Renal cortex interstitium (tissue), 11 donors: ENCODE measurements around the gene SH3BP4. TPM values are rescaled to one million over a fixed set of nuclear protein-coding genes. Genes with fewer than 3 reads are reported as not detected.

Source experiments
- DNase-seq, 11 donors: peaks; one replicate each; pipeline ENCODE4 v3.0.0-alpha.2; 2013; ENCODE audit warnings: low read depth in 9 of 11, low spot score in 4 of 11; ENCODE audit errors: extremely low read depth in 1 of 11
- polyA plus RNA-seq, 3 donors: library from polyadenylated mRNA; unstranded; fragments of 120-200 nt; gene quantifications; one replicate each; pipeline ENCODE4 v1.2.1, GENCODE V29; 2013; ENCODE audit not compliant: insufficient read length in 3 of 3

The SH3BP4 gene
- polyA plus RNA-seq, 3 donors: 37.9 to 42.2 (median 38.1) TPM

DNA sequence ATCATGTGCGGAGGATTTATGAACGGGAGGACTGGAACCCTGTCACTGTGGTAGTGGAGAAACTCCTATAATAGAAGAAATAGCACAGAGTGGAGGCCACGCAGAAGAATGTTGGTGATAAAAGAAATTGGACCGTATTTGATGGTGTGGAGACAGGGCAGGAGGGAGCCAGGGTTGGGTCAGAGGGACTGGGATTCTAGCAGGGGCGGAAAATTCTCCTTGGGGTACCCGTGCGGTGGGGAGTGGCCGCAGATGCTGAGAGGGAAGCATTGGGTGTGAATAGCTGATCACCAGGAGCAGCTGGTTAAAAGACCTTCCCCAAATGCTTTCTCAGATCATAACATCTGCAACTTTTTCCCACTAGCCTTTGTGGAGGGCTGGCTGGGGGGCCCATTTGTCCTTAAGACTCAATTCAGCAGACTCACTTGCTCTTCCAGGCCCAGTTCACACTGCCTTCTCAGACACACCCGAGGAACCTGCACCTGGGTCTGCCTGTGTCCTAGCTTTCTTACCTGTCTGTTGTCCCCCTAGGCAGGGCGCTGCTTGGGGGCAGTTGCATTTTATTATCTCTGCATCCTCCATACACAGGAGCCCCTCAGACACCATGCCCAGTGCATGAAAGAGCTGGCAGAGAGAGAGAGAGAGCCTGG lies 7.1 kb downstream of the SH3BP4 start:
- no peak for DNase-seq

DNA sequence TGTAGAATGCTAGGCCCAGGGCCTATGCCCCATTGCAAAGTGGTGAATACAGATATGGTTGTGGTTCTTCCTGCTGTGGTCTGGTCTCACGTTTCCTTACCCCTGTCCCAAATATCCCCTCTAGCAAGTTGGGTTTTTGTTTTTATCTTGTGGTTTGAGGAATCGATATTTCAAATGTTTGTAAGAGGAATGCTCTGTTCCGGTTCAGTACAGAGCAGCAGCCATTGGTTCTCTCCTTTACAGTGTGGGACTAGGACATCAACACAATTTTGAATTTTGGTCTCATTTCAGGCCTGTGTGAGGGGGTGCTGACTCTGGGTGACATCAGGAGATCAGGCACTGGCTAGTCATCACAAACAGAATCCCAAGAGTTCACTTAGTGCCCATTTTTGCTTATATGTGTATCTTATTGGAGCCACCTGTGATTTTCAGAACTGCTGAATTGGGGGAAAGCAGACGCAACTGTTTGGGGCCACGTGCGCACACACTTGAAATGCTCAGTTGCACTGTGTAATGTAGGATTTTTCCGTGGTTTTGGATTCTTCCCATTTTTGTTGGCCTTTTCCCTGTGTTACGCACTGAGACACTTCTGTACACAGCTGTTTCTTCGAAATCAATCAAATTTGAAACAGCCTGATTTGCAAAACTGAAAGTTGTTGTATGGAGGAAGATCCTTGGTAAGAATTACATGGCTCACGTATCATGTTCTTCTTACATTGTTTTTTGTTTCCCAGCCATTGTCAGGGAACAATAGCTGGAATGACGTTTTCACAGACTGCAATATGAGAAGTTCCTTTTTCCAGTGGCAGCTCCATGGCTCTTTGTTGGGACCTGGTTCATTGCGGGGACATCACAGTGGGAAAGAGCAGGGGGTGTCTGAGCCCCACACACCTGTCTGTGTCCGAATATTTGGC lies 8.6 kb downstream of the SH3BP4 start:
- no peak for DNase-seq

DNA sequence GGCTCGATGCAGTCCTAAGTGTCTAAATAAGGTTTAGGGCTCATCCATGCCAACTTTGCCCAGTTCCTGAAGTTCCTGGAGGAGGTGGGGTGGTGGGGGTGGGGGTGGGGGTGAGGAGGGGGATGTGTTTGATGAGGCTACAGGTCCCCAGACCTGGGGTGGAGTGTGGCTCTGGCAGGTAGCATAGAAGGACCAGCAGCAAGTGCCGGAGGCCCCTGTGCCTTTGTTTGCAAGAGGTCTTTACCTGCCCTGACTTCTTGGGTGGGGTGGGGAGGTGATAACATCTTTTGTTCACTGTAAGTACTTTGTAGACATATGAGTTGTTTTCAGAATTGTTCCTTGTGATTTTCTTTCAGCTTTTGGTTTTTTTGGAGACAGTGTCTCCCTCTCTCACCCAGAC lies 10.0 kb downstream of the SH3BP4 start:
- DNase-seq: no peak

DNA sequence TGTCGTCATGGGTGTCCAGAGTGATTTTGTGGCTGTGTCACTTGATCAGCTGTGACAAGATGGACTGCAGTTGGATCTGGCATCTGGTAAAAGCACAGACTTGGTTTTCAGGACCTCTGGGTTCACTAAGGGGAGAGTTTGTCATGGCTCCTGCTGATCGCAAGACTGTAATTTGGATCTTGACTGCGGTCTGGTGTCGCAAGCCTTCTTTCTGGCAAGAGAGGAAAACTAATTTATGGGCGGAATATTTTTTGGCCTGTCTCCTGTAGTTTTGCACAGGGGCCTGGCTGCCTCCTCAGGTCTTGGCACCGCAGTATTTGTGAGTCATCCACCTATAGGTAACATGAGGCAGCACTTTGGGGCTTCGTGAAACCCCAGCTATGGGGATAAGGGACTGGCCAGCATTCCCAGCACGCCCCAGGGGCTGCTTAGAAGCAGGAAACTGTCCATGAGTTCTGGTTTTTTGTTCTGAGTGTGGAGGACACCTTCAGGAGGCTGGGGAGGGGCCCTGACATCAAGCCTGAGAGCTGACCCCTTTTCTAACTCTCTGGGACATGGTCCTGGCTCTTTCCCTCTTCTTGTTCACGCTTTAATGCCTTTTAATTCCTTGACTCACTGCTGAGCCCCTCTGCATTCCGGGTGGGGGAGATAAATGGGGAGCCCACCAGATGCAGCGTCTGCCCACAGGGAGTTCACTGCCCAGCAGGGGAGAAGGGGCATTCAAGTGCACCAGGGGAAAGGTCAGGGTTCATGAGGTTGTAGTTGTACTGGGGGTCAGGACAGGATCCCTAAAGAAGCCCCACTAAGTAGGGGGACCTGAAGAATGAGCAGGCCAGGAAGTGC lies 12.2 kb downstream of the SH3BP4 start:
- DNase-seq: no peak

- no peak for DNase-seq
Observed at GRCh38 chr2:234964631-234965461, 13.0 kb downstream of the SH3BP4 start.

DNA sequence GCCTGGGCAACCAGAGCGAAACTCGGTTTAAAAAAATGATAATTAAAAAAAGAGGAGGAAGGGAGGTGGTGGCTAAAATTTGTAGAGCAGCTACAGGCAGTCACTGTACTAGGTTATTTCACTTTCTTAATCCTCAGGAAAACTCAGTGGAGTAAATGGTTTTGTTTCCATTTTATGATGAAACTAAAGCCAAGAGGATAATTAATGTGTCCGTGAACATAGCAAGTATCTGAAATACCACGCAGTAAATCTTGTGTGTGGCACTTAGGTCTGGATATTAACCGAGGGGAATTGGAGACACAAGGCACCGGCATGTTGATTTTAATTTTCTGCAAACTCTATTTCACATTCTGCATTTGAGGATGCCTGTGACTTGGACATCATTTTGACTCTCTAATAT lies 14.5 kb downstream of the SH3BP4 start:
- DNase-seq: no peak

DNA sequence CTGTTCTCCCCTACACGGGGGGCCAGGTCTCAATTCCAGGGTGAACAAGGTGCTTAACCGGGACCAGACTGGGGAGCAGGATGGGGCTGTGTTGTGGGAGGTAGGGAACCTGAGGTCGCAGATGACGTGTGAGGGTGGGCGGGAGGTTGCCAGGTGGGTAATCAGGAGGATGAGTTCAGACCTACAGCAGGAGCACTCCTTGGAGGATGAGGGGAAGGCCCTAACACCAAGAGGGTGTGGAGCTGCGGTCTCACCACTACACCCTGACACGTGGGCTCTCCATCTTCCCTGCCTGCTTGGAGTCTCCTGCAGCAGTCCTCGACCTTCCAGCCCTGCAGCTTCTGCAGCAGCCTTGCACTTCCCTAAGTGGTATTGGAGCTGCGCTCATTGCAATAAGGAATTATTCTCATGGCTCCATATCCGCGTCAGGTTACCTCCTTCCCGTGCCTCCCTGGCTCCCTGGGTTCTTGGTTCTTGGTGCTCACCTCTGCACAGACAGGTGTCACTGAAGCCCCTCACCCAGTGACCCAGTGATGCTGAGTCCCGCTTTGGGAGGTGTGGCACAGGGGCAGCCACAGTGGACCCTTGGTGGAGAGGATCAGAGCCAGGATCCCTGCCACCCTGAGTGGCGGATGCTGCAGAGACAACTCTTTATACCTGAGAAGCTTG lies 15.5 kb downstream of the SH3BP4 start:
- DNase-seq: no peak

- DNase-seq: no peak
Observed at GRCh38 chr2:234967870-234968208, 16.0 kb downstream of the SH3BP4 start.

GRCh38 chr2:234968631-234969305 lies 17.0 kb downstream of the SH3BP4 start:
- no peak for DNase-seq

DNA sequence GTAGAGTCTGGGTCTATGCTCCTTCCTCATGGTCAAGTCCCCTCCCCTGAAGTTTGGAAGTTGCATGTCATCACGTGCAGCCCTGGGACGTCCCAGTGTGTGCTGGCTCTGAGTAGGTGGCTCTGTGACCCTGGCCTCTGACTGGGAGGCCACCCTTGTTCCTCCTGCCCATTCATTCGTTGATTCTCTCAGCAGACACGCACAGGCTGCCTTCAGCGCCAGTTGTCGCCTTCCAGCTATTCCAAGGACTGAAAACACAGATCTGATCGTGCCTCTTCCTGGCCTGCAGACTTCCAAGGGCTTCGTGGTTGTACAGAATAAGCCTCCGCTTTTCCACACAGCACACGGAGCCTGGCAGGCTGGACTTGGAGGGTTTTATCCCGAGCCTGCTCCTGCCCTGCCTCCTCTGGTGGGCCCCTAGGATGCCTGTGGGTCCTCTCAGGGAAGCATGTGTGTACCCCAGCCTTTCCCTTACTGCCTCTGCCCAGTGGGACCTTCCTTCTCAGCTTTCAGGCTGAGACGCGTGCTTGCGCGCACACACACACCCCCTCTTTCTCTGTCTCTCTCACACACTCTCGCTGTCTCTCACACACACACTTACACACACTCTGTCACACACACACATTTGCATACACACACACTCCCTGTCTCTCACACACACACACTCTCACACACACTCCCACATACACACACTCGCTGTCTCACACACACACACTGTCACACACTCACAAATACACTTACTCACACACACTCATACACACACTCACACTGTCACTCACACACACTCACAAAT lies 17.7 kb downstream of the SH3BP4 start:
- DNase-seq: no peak

GRCh38 chr2:234970099-234970440 lies 18.3 kb downstream of the SH3BP4 start:
- no peak for DNase-seq

DNA sequence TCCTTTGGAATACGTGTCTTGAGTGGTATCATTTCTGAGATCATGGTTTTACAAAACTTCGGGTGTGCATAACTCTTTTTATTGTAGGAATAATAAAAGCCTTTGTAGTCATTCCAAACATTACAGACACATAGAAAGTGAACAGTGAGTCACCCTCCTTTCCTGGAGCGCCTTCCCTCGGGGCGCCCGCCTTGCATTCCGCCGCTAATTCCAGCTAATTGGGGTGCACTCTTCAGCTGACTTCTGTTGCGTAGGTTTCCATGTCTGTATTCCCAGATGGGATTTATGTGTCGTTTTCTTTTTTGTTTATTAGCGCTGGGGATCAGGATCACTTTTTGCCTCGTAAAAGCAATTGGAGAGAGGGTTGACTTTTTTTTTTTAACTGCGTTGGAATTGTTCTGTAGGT lies 18.7 kb downstream of the SH3BP4 start:
- no peak for DNase-seq

GRCh38 chr2:234971496-234971895 lies 19.7 kb downstream of the SH3BP4 start:
- no peak for DNase-seq

DNA sequence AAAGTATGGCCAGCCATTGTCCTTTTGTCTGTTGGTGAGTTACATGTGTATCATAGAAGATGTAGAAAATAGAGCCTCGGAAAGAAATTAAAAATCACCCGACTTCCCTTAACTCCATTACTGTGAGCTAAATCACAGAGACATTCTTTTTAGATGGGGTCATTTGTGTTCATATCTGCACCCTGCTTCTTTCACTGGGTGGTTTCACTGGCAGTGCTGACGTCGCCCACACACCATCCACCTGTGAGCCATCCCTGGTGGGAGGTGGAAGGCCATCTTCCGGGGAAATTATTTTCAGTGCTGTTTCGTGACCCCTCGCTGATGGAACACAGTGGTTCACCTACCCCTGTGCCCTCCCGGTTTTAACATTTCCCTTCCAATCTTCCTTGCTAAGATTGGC lies 21.2 kb downstream of the SH3BP4 start:
- no peak for DNase-seq

- no peak for DNase-seq
Observed at GRCh38 chr2:234974501-234975385, 22.9 kb downstream of the SH3BP4 start.

GRCh38 chr2:234975611-234976010 lies 23.8 kb downstream of the SH3BP4 start:
- no peak for DNase-seq
